ACC112 (cell line): ENCODE results near the gene TMEM121.
"Not testable (repeated sequence)": the region's sequence is repeated elsewhere in the genome, so short reads cannot be mapped to it uniquely, and the experiment has no call there.

Experiments used
- H2AFZ ChIP-seq: fragments of 200-600 bp; sonication (generic); one replicate; pipeline ENCODE4 v1.6.0; 2017; ENCODE audit warnings: antibody characterized with exemption, low read length; ENCODE audit not compliant: unreplicated experiment
- H3K27ac ChIP-seq: fragments of 200-600 bp; sonication (generic); 2 replicates; pipeline ENCODE4 v1.5.1; 2014; ENCODE audit warnings: low read depth, mild to moderate bottlenecking, antibody characterized with exemption, low read length, moderate library complexity
- H3K27me3 ChIP-seq: fragments of 200-600 bp; sonication (generic); 2 replicates; pipeline ENCODE4 v1.6.1; 2014; ENCODE audit warnings: mild to moderate bottlenecking, antibody characterized with exemption, low read length, moderate library complexity, mixed read lengths; ENCODE audit not compliant: insufficient read depth
- H3K36me3 ChIP-seq: fragments of 200-600 bp; sonication (generic); 2 replicates; pipeline ENCODE4 v1.6.1; 2016; ENCODE audit warnings: mild to moderate bottlenecking, antibody characterized with exemption, low read length, moderate library complexity, mixed read lengths; ENCODE audit not compliant: insufficient read depth
- H3K4me1 ChIP-seq: fragments of 200-600 bp; sonication (generic); one replicate; pipeline ENCODE4 v1.6.1; 2016; ENCODE audit warnings: low read length, mixed read lengths; ENCODE audit not compliant: insufficient read depth, unreplicated experiment, control insufficient read depth
- H3K4me3 ChIP-seq: fragments of 200-600 bp; sonication (generic); 2 replicates; pipeline ENCODE4 v1.5.1; 2014; ENCODE audit warnings: mild to moderate bottlenecking, low read depth, low read length
- H3K79me2 ChIP-seq: fragments of 200-600 bp; sonication (generic); one replicate; pipeline ENCODE4 v1.6.0; 2016; ENCODE audit warnings: low read length; ENCODE audit not compliant: control insufficient read depth, unreplicated experiment, insufficient read depth

TMEM121 gene

GRCh38 chr14:105568140-105568843 lies 41.9 kb downstream of the TMEM121 start:
- H3K27ac ChIP-seq, H3K4me1 ChIP-seq, H3K27me3 ChIP-seq, H3K36me3 ChIP-seq, H3K4me3 ChIP-seq, H2AFZ ChIP-seq, H3K79me2 ChIP-seq: not testable (repeated sequence)

GRCh38 chr14:105568859-105569766 lies 42.7 kb downstream of the TMEM121 start:
- Histone ChIP-seq H3K27ac (no peak overlapping the region), H2AFZ (no peak overlapping the region), H3K27me3 (no peaks in the 10 kb centered on the region), H3K36me3 (no peaks in the 10 kb centered on the region), H3K4me1 (no peaks in the 10 kb centered on the region), H3K4me3 (no peak overlapping the region), H3K79me2 (no peaks in the 10 kb centered on the region)

DNA sequence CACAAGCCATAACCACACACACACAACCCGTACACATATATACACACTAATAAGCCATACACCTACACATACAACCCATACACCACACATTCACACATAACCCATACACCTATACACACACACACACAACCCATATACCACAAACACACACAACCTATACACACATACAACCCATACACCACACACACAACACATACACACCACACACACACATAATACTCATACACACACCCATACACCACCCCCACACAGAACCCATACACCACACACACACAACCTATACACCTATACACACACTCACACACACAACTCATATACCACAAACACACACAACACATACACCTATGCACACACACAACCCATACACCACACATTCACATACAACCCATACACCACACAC lies 44.1 kb downstream of the TMEM121 start:
- no peak overlapping the region for H3K27ac ChIP-seq

DNA sequence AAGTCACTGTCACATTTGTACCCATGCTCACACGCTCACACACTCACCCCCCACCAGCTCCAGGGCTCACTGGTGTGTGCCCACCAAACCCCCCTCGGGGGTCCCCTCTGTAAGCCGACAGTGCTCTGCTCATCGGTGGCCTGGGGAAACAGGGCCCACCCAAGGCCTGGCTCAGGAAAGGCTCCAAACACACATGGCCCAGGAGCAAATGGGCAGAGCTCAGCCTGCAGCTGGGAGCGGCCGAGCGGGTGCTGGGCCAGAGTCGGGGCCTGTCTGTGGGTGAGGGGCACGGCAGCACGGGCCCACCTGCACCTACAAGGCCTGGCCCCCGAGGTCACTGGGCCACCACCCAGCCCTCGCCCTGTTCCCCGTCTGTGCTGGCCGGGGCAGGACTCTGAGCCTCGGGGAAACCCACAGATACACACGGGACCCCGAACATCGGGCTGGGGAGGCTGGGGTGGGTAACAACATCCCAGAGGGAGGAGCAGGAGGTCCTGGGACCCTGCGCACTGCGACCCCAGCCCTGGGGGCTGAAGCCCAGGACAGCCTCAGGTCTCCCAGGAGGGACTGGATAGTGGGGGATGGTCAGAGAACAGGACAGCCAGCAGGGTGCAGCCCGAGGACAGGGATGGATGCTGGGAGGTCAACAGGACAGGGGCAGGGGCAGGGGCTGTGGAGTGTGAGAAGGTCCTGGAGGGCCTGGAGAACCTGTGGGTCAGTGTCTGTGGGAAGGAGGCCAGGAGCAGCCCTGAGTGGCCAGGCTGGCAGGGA lies 45.0 kb downstream of the TMEM121 start:
- not testable (repeated sequence) for H3K79me2 ChIP-seq, H3K4me1 ChIP-seq, H3K27ac ChIP-seq, H2AFZ ChIP-seq, H3K4me3 ChIP-seq, H3K27me3 ChIP-seq, H3K36me3 ChIP-seq

More for the DNA sequence above, 44.1 kb downstream of the TMEM121 start:
- H2AFZ ChIP-seq = no peak overlapping the region
- H3K27me3 ChIP-seq = no peaks in the 10 kb centered on the region
- no peaks in the 10 kb centered on the region for H3K79me2 ChIP-seq
- H3K36me3 ChIP-seq = no peaks in the 10 kb centered on the region
- H3K4me3 ChIP-seq = no peak overlapping the region
- no peaks in the 10 kb centered on the region for H3K4me1 ChIP-seq

DNA sequence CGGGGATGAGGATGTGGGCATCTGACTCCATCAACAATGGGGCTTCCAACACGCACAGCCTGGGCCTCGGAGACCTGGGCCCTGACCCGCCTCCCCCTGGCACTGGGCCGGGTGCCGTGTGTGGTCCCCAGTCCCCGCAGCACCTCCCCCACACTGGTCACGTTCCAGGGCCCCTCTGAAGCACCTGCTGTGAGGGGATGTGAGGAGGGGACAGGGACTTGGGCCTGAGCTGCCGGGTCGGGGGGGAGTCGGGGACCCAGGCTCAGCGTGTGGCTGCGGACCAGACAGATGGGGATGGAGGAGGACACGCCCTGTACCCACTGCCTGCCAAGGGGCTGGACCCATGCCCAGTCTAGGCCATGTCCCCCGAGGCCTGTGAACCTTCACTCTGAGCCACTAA lies 45.7 kb downstream of the TMEM121 start:
- not testable (repeated sequence) for H3K27me3 ChIP-seq, H3K79me2 ChIP-seq, H3K36me3 ChIP-seq, H3K4me3 ChIP-seq, H3K27ac ChIP-seq, H3K4me1 ChIP-seq, H2AFZ ChIP-seq

DNA sequence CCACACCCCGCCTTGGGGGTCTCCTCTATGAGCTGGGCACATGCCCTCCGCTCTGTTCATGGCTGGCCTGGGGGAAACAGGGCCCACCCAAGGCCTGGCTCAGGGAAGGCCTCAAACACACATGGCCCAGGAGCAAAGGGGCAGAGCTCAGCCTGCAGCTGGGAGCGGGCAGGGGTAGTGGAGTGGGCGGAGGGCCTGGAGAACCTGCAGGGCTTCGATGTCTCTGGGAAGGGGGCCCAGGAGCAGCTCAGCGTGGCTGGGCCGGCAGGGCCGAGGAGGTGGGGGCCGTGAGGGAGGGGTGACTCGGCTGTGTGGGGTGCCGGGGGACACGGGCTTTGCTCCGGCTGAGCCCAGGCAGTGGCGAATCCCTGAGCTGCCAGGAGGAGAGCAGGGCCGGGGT lies 47.5 kb downstream of the TMEM121 start:
- H3K27me3 ChIP-seq, H3K27ac ChIP-seq, H2AFZ ChIP-seq, H3K4me3 ChIP-seq, H3K4me1 ChIP-seq, H3K79me2 ChIP-seq, H3K36me3 ChIP-seq: not testable (repeated sequence)

DNA sequence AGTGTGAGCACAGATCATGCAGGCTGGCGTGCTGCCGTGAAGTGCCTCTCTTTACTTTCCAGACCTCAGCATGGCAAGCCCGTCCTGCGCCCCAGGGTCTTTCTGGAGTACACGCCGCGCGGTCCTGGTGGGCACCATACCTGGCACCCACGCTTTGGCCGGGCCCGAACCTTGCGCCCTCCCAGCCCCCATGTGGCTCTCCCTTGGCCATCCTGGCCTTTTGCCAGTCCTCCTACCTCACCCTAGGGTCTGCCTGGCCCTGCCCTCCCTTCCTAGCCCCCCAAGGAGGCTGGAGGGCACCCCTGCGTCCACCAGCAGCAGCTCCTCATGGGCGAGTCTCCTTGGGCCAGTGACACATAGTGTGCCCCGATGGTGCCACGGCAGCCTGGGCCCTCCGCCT lies 48.0 kb downstream of the TMEM121 start:
- H3K4me1 ChIP-seq, H2AFZ ChIP-seq, H3K79me2 ChIP-seq, H3K27ac ChIP-seq, H3K4me3 ChIP-seq, H3K36me3 ChIP-seq, H3K27me3 ChIP-seq: not testable (repeated sequence)

- H3K27ac ChIP-seq, H3K4me1 ChIP-seq, H3K27me3 ChIP-seq, H2AFZ ChIP-seq, H3K79me2 ChIP-seq, H3K4me3 ChIP-seq, H3K36me3 ChIP-seq: not testable (repeated sequence)
These were observed 48.8 kb downstream of the TMEM121 start for GRCh38 chr14:105575016-105575700.

DNA sequence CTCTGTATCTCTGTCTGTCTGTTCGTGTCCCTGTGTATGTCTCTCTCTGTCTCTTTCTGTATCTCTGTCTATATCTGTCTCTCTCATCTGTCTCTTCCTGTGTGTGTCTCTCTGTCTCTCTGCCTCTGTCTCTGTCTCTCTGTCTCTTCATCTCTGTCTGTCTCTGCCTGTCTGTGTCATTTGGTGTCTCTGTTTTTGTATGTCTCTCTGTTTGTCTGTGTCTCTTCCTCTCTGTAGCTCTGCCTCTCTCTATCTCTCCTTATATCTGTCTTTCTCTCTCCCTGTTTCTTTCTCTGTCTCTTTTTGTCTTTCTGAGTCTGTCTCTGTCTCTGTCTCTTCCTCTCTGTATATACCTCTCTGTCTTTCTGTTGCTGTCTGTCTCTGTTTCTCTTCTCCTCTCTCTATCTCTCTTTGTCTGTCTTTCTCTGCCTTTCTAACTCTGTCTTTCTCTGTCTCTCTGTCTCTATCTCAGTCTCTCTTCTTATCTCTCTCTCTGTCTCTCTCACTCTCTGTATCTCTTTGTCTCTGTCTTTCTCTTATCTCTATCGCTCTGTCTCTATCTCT lies 50.2 kb downstream of the TMEM121 start:
- Histone ChIP-seq H3K4me1 (no peaks in the 10 kb centered on the region), H2AFZ (no peak overlapping the region), H3K36me3 (no peaks in the 10 kb centered on the region), H3K79me2 (no peaks in the 10 kb centered on the region), H3K27me3 (no peaks in the 10 kb centered on the region), H3K27ac (no peak overlapping the region), H3K4me3 (no peak overlapping the region)

- H3K27ac ChIP-seq = no peak overlapping the region
- no peaks in the 10 kb centered on the region for H3K36me3 ChIP-seq
- H3K4me1 ChIP-seq = no peaks in the 10 kb centered on the region
- H3K27me3 ChIP-seq = no peaks in the 10 kb centered on the region
- H3K4me3 ChIP-seq = no peak overlapping the region
- H3K79me2 ChIP-seq = no peaks in the 10 kb centered on the region
- no peak overlapping the region for H2AFZ ChIP-seq
These were observed 51.0 kb downstream of the TMEM121 start for GRCh38 chr14:105577314-105577861.
